ENCODE measurements around the gene ELOVL7.
"Not testable (repeated sequence)": the region's sequence is repeated elsewhere in the genome, so short reads cannot be mapped to it uniquely, and the experiment has no call there.

The ELOVL7 gene

GRCh38 chr5:60830581-60831127, 13.4 kb downstream of the ELOVL7 start:
- no peak for DNase-seq (ENCODE audit: low read depth)

GRCh38 chr5:60829490-60830266, 14.4 kb downstream of the ELOVL7 start:
- no peak for DNase-seq (ENCODE audit: low read depth)

- DNase-seq (ENCODE audit: low read depth), result no peak
Observed at GRCh38 chr5:60827201-60827600, 16.9 kb downstream of the ELOVL7 start.

- no peak for DNase-seq (ENCODE audit: low read depth)
Observed at GRCh38 chr5:60826653-60827052, 17.4 kb downstream of the ELOVL7 start.

GRCh38 chr5:60823574-60823973, 20.5 kb downstream of the ELOVL7 start:
- no peak for DNase-seq (ENCODE audit: low read depth)

- DNase-seq (ENCODE audit: low read depth), result no peak
Observed at GRCh38 chr5:60822285-60822556, 21.8 kb downstream of the ELOVL7 start.

- no peak for DNase-seq (ENCODE audit: low read depth)
Observed at GRCh38 chr5:60821488-60822284, 22.4 kb downstream of the ELOVL7 start.

GRCh38 chr5:60820593-60821487, 23.2 kb downstream of the ELOVL7 start:
- no peak for DNase-seq (ENCODE audit: low read depth)

- not testable (repeated sequence) for DNase-seq (ENCODE audit: low read depth)
Observed at GRCh38 chr5:60816138-60816537, 27.9 kb downstream of the ELOVL7 start.

GRCh38 chr5:60814498-60814897, 29.6 kb downstream of the ELOVL7 start:
- DNase-seq (ENCODE audit: low read depth), result no peak

GRCh38 chr5:60812426-60812825, 31.6 kb downstream of the ELOVL7 start:
- DNase-seq (ENCODE audit: low read depth), result no peak

GRCh38 chr5:60811105-60811504, 33.0 kb downstream of the ELOVL7 start:
- DNase-seq (ENCODE audit: low read depth), result no peak

GRCh38 chr5:60810438-60811085, 33.5 kb downstream of the ELOVL7 start:
- no peak for DNase-seq (ENCODE audit: low read depth)

- DNase-seq (ENCODE audit: low read depth), result no peak
Observed at GRCh38 chr5:60809891-60810425, 34.1 kb downstream of the ELOVL7 start.

GRCh38 chr5:60806591-60807243, 37.4 kb downstream of the ELOVL7 start:
- no peak for DNase-seq (ENCODE audit: low read depth)

- no peak for DNase-seq (ENCODE audit: low read depth)
Observed at GRCh38 chr5:60805463-60805862, 38.6 kb downstream of the ELOVL7 start.

GRCh38 chr5:60803712-60804111, 40.4 kb downstream of the ELOVL7 start:
- no peak for DNase-seq (ENCODE audit: low read depth)

GRCh38 chr5:60802986-60803385, 41.1 kb downstream of the ELOVL7 start:
- no peak for DNase-seq (ENCODE audit: low read depth)

- DNase-seq (ENCODE audit: low read depth), result no peak
Observed at GRCh38 chr5:60802226-60802625, 41.8 kb downstream of the ELOVL7 start.

- DNase-seq (ENCODE audit: low read depth), result no peak
Observed at GRCh38 chr5:60797482-60798153, 46.5 kb downstream of the ELOVL7 start.
